ACC112 (cell line): ENCODE measurements around the gene CPT2.
A peak's percentile ranks its signal among the peaks of the same experiment; 100 is the strongest.
"Not testable (repeated sequence)": the region's sequence is repeated elsewhere in the genome, so short reads cannot be mapped to it uniquely, and the experiment has no call there.

ENCODE experiments used
- H2AFZ ChIP-seq: fragments of 200-600 bp; sonication (generic); one replicate; pipeline ENCODE4 v1.6.0; 2017; ENCODE audit warnings: antibody characterized with exemption, low read length; ENCODE audit not compliant: unreplicated experiment
- H3K27ac ChIP-seq: fragments of 200-600 bp; sonication (generic); 2 replicates; pipeline ENCODE4 v1.5.1; 2014; ENCODE audit warnings: low read depth, mild to moderate bottlenecking, antibody characterized with exemption, low read length, moderate library complexity
- H3K27me3 ChIP-seq: fragments of 200-600 bp; sonication (generic); 2 replicates; pipeline ENCODE4 v1.6.1; 2014; ENCODE audit warnings: mild to moderate bottlenecking, antibody characterized with exemption, low read length, moderate library complexity, mixed read lengths; ENCODE audit not compliant: insufficient read depth
- H3K36me3 ChIP-seq: fragments of 200-600 bp; sonication (generic); 2 replicates; pipeline ENCODE4 v1.6.1; 2016; ENCODE audit warnings: mild to moderate bottlenecking, antibody characterized with exemption, low read length, moderate library complexity, mixed read lengths; ENCODE audit not compliant: insufficient read depth
- H3K4me1 ChIP-seq: fragments of 200-600 bp; sonication (generic); one replicate; pipeline ENCODE4 v1.6.1; 2016; ENCODE audit warnings: low read length, mixed read lengths; ENCODE audit not compliant: insufficient read depth, unreplicated experiment, control insufficient read depth
- H3K4me3 ChIP-seq: fragments of 200-600 bp; sonication (generic); 2 replicates; pipeline ENCODE4 v1.5.1; 2014; ENCODE audit warnings: mild to moderate bottlenecking, low read depth, low read length
- H3K79me2 ChIP-seq: fragments of 200-600 bp; sonication (generic); one replicate; pipeline ENCODE4 v1.6.0; 2016; ENCODE audit warnings: low read length; ENCODE audit not compliant: control insufficient read depth, unreplicated experiment, insufficient read depth

Gene CPT2

GRCh38 chr1:53197291-53198200 lies 922 bp downstream of the CPT2 start:
- no peaks in the 10 kb centered on the region for H3K27me3 ChIP-seq
- peaks cover 11% of the 10 kb centered on the region for H3K36me3 ChIP-seq
- H2AFZ ChIP-seq = peak overlapping the region; percentile 97
- peaks cover 18% of the 10 kb centered on the region for H3K79me2 ChIP-seq
- peak overlapping the region; percentile 59 for H3K27ac ChIP-seq
- H3K4me1 ChIP-seq = peaks cover 22% of the 10 kb centered on the region
- H3K4me3 ChIP-seq = peak overlapping the region; percentile 92

GRCh38 chr1:53198241-53198651 lies 1.6 kb downstream of the CPT2 start:
- Histone ChIP-seq H3K79me2 (peaks cover 18% of the 10 kb centered on the region), H3K4me1 (peaks cover 22% of the 10 kb centered on the region), H3K4me3 (peak overlapping the region; percentile 92), H3K27ac (peak overlapping the region; percentile 35; the same call in 1 of the 2 replicates), H3K27me3 (no peaks in the 10 kb centered on the region), H2AFZ (no peak overlapping the region), H3K36me3 (peaks cover 17% of the 10 kb centered on the region)

GRCh38 chr1:53203466-53203865 lies 6.8 kb downstream of the CPT2 start:
- Histone ChIP-seq H3K4me3 (no peak overlapping the region), H3K36me3 (peaks cover 58% of the 10 kb centered on the region), H3K27ac (no peak overlapping the region)

GRCh38 chr1:53205496-53205895 lies 8.9 kb downstream of the CPT2 start:
- not testable (repeated sequence) for H3K4me3 ChIP-seq, H3K27me3 ChIP-seq, H3K4me1 ChIP-seq, H3K27ac ChIP-seq, H3K79me2 ChIP-seq, H2AFZ ChIP-seq
- peaks cover 60% of the 10 kb centered on the region for H3K36me3 ChIP-seq

More at GRCh38 chr1:53203466-53203865, 6.8 kb downstream of the CPT2 start:
- Histone ChIP-seq H3K79me2 (peaks cover 1% of the 10 kb centered on the region), H3K4me1 (peaks cover 3% of the 10 kb centered on the region), H2AFZ (no peak overlapping the region), H3K27me3 (no peaks in the 10 kb centered on the region)

GRCh38 chr1:53206083-53206685 lies 9.6 kb downstream of the CPT2 start:
- H3K36me3 ChIP-seq = peaks cover 66% of the 10 kb centered on the region
- not testable (repeated sequence) for H2AFZ ChIP-seq, H3K4me3 ChIP-seq, H3K27ac ChIP-seq, H3K79me2 ChIP-seq, H3K27me3 ChIP-seq, H3K4me1 ChIP-seq

- no peaks in the 10 kb centered on the region for H3K79me2 ChIP-seq
- no peak overlapping the region for H3K4me3 ChIP-seq
- H3K27me3 ChIP-seq = no peaks in the 10 kb centered on the region
- no peak overlapping the region for H2AFZ ChIP-seq
- no peak overlapping the region for H3K27ac ChIP-seq
- H3K4me1 ChIP-seq = no peaks in the 10 kb centered on the region
- H3K36me3 ChIP-seq = peaks cover 65% of the 10 kb centered on the region
These were observed 10.2 kb downstream of the CPT2 start for GRCh38 chr1:53206735-53207379.

GRCh38 chr1:53207726-53208125 lies 11.1 kb downstream of the CPT2 start:
- H3K4me3 ChIP-seq = no peak overlapping the region
- no peaks in the 10 kb centered on the region for H3K27me3 ChIP-seq
- peaks cover 56% of the 10 kb centered on the region for H3K36me3 ChIP-seq
- no peaks in the 10 kb centered on the region for H3K79me2 ChIP-seq
- H3K4me1 ChIP-seq = no peaks in the 10 kb centered on the region
- H3K27ac ChIP-seq = no peak overlapping the region
- no peak overlapping the region for H2AFZ ChIP-seq

GRCh38 chr1:53210352-53210751 lies 13.7 kb downstream of the CPT2 start:
- no peak overlapping the region for H3K4me3 ChIP-seq
- H3K4me1 ChIP-seq = no peaks in the 10 kb centered on the region
- no peaks in the 10 kb centered on the region for H3K79me2 ChIP-seq
- H2AFZ ChIP-seq = no peak overlapping the region
- peaks cover 44% of the 10 kb centered on the region for H3K36me3 ChIP-seq
- no peak overlapping the region for H3K27ac ChIP-seq
- H3K27me3 ChIP-seq = no peaks in the 10 kb centered on the region

- H3K27ac ChIP-seq = no peak overlapping the region
- H3K27me3 ChIP-seq = no peaks in the 10 kb centered on the region
- no peaks in the 10 kb centered on the region for H3K79me2 ChIP-seq
- H3K4me3 ChIP-seq = no peak overlapping the region
- H2AFZ ChIP-seq = no peak overlapping the region
- no peaks in the 10 kb centered on the region for H3K4me1 ChIP-seq
- peaks cover 40% of the 10 kb centered on the region for H3K36me3 ChIP-seq
These were observed 14.3 kb downstream of the CPT2 start for GRCh38 chr1:53210954-53211353.

GRCh38 chr1:53214376-53214940 lies 17.8 kb downstream of the CPT2 start:
- Histone ChIP-seq H3K79me2 (peaks cover 8% of the 10 kb centered on the region), H2AFZ (no peak overlapping the region), H3K4me3 (no peak overlapping the region), H3K27me3 (no peaks in the 10 kb centered on the region), H3K27ac (no peak overlapping the region), H3K4me1 (peaks cover 8% of the 10 kb centered on the region), H3K36me3 (peaks cover 20% of the 10 kb centered on the region)
